OCI-LY1 (cell line): ENCODE data around the gene KIRREL3.

Source experiments
- EZH2 ChIP-seq: fragments of 200-600 bp; sonication (generic), shearing (Covaris generic); IDR thresholded peaks from 2 replicates; pipeline ENCODE4 v1.8.0; 2017; ENCODE audit warnings: borderline replicate concordance, mixed run types, mild to moderate bottlenecking, antibody characterized with exemption, low read length, moderate library complexity, mixed read lengths
- TF ChIP-seq, protein P1 (sequence below): fragments of 200-600 bp; sonication (generic), shearing (Covaris generic); IDR thresholded peaks from 2 replicates; pipeline ENCODE4 v1.5.1; 2017; ENCODE audit warnings: mild to moderate bottlenecking, antibody characterized with exemption, low read length, moderate library complexity, mixed read lengths

DNA sequence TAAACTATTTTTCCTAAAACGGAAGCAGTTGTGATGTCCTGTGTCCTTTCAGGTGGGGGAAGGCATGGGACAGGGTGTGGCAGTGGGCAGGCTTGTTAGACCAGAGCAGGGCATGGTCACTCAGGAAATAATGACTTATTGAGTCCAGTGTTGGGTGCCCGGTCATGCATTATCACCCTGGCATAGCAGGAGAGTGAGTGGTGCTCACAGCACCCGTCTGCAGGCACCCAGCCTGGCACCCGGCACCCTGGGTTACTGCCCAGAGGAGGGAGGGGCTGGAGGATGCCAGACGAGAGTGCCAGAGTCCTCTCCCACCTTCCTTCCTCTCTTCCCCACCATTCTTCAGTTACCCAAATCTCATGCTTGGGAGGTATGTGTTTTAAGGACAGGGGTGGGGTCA lies 586.0 kb downstream of the KIRREL3 start:
- TF ChIP-seq, protein P1, sequence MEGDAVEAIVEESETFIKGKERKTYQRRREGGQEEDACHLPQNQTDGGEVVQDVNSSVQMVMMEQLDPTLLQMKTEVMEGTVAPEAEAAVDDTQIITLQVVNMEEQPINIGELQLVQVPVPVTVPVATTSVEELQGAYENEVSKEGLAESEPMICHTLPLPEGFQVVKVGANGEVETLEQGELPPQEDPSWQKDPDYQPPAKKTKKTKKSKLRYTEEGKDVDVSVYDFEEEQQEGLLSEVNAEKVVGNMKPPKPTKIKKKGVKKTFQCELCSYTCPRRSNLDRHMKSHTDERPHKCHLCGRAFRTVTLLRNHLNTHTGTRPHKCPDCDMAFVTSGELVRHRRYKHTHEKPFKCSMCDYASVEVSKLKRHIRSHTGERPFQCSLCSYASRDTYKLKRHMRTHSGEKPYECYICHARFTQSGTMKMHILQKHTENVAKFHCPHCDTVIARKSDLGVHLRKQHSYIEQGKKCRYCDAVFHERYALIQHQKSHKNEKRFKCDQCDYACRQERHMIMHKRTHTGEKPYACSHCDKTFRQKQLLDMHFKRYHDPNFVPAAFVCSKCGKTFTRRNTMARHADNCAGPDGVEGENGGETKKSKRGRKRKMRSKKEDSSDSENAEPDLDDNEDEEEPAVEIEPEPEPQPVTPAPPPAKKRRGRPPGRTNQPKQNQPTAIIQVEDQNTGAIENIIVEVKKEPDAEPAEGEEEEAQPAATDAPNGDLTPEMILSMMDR: no peak
- TF ChIP-seq EZH2: no peak
